ENCODE data around the gene VPS11.
"Not testable (repeated sequence)": the region's sequence is repeated elsewhere in the genome, so short reads cannot be mapped to it uniquely, and the experiment has no call there.

Gene VPS11

DNA sequence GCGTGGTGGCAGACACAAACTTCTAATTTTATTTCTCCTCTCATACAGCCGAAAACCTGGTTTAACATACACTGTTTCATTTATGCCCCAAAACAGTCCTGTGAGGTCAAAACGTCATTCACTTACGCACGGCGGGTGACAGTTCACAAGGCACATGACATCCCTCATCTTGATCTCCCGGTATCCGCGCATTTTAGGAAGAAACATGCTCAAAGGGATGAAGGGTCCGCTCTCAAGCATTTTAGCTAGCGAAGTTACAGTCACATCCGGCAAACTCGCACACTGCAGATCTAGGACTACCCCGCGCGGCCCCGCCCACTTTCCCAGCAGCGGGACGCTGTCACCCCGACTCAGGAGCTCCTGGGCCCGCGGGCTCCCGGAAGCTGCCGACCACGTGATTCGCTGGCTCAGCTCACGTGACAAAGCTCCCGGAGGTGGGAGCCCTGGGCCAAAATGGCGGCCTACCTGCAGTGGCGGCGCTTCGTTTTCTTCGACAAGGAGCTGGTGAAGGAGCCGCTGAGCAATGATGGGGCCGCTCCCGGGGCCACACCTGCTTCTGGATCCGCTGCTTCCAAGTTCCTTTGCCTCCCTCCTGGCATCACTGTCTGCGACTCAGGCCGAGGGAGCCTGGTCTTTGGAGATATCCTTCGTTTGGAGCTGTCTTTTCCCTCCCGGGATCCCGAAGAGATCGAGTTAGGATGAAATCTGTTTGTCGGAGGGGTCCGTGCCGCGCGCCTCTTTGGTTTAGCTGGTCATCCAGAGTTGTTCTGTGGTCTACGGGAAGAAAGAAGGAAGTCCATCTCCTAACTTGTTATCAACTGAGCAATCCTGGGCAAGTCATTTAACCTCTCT, at the start of gene VPS11:
TSS of gene VPS11 (plus strand) at position 448 of the 852 bp plus-strand sequence. CDS start at position 454, 6 bp downstream.
- peak; percentile 97 for DNase-seq (ENCODE audit: low read depth)

DNA sequence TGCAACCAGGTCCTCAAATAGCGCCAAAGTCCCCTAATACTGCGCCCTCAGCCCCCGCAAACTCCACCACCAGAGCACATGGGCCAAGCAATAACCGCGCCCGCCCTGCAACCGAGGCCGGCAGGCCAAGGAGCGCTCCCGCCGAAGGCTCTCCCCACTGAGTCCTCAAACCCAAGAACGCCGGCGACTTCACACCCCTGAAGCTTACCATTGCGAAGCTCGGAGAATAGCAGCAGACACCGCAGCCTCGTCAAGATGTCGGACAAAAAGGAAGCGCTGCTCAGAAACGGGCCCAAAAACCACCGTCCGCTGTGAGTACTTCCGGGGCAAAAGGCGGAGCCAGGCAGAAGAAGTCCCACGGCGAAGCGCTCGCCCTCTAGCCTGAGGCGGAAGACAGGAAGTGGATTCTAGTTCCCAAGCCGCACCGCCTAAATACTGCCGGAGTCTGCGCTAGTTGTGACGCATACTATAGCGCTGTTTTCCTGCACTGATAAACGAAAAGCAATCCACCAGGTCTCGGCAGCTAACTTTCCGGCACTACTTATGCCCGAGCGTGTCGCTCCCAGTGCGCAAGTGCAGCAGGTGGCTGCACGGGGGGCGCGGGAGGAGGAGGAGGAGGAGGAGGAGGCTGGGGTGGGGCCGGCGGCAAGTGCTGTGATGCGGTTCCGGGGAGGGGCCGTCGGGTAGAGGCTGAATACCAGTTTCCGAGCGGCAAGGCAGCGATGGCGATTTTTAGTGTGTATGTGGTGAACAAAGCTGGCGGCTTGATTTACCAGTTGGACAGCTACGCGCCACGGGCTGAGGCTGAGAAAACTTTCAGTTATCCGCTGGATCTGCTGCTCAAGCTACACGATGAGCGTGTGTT, 49.3 kb upstream of the VPS11 start, which contains the start of the genes RPS25 and TRAPPC4:
TSS of gene RPS25 (minus strand) at position 270 of the 865 bp plus-strand sequence. CDS start at position 211, 59 bp downstream.
TSS of gene TRAPPC4 (plus strand) at position 693 of the 865 bp plus-strand sequence. CDS start at position 723, 30 bp downstream.
- peak; percentile 89 for DNase-seq (ENCODE audit: low read depth)

DNA sequence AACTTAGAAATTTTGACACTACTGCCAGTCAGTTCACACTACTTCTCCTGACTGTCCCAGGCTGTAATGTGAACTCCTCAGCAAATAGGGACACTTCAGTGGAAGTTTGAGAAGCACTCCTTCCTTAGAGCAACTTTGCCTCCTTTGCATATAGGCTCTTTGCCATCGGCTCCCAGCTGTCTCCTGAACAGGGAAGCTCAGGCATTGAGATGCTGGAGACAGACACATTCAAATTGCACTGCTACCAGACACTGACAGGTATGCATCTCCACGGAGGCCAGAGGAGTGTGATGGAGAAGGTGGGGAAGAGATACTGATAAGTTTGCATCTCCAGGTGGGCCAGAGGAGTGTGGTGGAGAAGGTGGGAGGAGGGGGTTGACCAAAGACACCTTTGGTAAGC, 47.6 kb upstream of the VPS11 start:
- no peak for DNase-seq (ENCODE audit: low read depth)

DNA sequence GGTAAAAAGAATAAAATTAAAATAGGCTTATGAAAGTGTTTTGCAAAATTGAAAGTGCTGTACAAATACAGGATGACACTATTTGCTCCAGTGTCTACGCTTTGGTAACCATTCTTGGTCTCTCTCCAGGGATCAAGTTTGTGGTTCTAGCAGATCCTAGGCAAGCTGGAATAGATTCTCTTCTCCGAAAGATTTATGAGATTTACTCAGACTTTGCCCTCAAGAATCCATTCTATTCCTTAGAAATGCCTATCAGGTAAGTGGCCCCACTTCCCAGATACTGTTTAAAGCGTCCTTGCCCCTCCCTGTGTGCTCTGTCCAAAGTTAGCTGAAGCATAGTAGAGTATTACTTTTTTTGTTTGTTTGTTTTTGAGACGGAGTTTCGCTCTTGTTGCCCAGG, 46.0 kb upstream of the VPS11 start:
- no peak for DNase-seq (ENCODE audit: low read depth)

DNA sequence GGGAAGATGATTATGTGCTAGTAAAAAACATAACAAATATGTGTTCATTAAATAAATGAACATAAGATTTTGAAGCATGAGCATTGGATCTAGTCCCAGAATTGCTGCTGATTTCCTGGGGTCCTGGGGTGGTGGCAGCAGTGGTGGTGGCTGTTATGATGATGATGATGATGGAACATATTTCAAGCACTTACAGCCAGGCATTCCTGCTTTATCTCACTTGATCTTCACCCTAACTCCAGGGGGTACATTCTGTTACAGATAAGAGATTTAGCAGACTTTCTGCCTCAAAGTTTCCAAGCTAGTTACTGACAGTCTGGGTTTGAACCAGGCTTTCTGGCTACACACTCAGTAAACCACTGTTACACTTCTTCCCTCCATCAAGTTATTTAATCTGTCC, 43.9 kb upstream of the VPS11 start:
- DNase-seq (ENCODE audit: low read depth) = no peak

DNA sequence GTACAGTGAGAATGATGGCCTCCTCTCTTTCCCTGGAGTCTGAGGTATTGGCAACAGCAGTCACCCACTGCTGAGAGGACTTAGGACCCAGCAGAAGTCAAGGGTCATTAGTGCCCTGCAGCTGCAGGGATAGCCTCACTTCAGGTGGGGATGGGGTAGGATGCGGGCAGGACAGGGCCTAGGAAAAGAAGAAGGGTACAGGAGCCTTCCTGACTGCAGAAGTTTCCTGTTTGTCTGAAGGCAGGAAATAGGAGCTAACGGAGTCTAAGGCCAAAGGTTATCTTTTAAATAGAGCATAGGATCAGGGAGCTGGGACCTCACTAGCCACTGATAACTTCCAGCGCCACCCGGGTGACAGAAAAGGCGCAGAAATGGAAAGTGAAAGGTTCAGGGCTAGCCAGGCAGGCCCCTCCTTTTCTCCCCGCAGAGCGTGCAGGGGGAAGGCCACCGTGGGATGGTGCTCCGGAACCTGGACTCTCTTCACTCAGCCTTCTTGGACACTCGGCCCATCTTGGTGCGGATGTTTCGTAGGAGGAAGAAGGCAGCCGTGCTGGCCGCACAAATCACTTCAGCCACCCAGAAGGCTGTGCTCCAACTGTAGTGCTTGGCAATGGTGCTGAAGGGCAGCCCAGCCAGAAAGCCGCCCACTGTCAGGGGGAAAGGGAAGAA, 43.1 kb upstream of the VPS11 start:
- no peak for DNase-seq (ENCODE audit: low read depth)

DNA sequence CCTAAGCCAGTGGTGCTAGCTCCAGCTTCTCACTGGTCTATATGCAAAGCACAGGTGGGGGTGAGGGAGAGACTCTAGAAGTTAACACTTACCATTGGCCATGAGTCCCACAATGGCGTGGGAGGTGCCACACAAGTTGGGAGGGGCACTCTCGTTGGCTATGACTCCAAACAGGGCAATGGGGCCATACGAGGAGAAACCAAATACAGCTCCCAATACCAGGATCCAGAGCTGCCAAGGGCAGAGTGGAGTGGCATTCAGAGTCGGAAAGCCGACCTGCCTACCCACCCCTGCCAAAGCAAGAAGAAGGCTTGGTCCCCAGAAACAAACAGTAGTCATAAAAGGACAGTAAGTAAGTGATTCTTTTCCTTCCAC, 42.5 kb upstream of the VPS11 start:
- no peak for DNase-seq (ENCODE audit: low read depth)

DNA sequence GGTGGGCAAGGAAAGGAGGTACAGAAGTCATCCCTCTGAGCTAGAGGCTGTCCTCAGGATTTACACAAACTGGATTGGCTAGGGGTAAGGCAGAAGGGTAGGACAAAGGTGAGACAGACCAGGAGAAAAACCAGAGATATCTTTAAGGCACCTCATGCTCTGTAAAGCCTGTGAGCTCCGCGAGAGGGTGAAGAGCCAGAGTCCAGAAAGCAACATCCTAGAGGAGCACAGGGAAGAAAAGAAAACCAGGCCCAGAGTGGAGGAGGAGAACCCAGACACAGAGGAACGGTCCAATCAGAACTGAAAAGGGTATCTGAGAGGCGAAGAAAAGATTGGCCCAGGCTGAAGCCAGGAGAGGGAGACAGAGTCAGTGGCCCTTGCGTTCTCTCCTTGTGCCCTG, 42.1 kb upstream of the VPS11 start:
- no peak for DNase-seq (ENCODE audit: low read depth)

DNA sequence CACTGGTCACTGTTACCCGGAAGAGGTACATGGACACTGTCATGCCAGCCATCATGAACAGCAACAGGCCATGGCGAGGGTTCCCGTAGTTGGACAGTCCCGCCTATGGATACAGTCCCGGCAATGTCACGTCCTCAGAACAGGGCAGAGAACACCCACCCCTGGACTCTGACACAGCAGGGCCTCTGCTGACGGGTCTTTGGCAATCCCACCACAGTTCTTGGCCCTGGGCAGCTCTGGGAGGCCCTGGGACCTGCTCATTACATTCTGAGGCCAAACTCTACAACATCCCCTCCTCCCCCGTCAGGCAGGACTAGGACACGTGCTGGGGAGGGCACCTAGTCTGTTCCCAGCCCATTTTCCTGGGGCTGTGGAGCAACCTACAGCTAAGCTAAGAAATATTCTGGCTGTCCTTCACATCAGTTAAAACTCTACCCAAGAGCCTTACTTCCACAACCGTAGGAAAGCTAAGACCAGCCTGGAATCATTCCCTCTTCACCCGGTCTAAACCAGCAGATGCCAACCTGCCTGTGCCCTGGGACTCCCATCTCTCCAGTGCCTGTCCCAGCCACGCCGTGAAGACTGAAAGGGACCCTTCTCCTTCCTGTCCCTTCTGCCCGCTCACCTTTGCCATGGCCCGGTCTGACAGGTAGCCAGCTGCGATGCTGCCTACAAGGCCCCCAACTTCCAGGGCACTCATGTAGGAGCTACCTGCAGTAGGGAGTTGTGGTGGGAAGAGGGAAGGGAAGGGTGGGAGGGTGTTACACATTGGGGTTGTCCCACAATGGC, 41.4 kb upstream of the VPS11 start:
- DNase-seq (ENCODE audit: low read depth) = no peak

DNA sequence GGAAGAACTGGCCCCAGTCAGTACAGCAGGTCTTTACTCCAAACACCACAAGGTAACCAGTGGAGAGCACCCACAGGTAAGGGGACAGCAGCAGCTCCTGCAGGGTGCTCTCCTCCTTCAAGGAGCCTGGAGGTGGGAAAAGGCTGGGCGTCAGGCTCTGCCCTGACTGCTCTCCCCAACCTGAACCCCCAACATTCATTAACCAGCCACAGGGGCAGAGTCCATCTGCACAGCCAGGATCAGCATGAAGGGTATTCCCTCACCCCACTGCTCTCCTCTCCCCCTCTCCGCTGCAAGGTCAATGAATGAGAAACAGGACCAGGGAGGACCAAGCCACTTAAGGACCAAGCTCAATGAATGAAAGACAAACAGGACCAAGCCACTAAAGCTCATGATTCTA, 40.6 kb upstream of the VPS11 start:
- no peak for DNase-seq (ENCODE audit: low read depth)

DNA sequence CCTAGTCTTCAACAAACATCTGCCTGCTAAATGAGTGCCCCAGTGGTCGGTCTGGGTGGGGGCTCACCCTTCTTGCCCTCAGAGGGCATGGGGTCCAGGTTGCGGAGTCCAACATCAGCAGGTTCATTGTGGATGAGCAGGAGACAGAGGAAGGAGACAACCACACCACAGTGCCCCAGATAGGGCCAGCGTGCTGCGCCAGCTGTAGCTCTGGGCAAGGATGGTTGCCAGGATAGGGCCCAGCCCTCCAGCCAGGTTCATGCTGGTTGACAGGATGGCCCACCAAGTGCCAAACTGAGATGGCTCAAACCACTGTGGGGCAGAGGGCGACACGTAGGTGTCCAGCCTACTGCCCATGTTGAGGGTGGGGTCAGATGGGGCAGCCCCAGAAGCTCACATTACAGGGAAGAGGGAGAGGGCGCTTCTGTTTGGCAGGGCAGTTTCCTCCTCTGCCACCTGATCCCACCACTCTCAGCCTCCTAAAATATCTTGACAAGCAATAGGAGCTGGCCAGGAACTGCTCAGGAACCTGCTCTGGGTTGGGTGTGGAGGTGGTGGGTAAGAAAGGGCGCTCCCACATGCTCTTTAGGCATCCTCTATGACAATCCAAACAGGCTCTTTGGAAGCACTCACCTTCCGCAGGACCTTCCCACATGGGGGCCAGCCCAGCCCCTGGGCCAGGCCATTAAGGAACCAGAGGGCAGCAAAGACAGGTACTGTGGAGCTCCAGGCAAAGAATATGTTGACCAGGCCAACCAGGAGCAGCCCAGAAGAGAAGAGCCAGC, 39.9 kb upstream of the VPS11 start:
- no peak for DNase-seq (ENCODE audit: low read depth)

DNA sequence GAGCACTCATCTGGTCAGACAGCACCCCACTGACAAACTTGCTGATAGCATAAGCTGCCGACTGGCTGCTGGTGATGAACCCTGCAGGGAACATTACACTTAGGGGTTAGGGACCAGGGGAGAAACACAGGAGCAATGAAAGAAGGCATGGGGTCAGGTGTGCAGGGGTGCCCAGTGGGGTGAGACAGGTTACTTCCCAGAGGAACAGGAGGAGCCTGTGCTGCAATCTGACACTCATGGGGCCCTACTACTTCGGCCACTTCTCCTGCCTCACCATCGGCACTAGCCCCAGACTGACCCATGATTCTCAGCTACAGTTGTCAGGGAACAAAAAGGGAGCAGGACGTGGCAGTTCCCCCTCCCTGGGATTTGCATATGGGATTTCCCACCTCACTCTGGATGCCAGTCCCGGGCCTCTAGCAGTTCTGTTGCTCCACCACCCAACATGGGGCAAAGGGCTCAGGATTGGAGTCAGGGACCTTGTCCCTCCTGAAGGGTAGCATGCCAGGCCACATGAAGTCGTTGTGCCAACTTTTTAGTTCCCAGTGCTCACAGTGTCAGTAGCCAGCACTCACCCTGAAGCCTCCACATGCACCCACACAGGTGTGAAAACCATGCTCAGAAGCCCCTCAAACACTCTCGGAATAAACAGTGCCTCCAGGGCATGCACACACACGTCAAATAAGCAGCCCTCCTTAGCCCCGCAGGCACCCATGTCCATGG, 39.1 kb upstream of the VPS11 start:
- no peak for DNase-seq (ENCODE audit: low read depth)

DNA sequence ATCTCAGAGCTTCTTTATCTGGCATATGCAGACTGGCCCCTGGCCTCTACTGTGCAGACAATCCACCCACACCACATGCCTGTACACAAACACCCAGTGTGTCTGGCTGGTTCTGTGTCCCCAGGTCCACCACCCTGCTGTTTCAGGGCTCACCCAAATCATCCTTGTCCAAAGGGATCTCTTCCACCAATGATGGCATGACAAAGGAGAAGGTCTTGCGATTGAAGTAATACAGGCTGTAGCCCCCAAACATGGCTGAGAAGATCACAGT, 38.6 kb upstream of the VPS11 start:
- no peak for DNase-seq (ENCODE audit: low read depth)

DNA sequence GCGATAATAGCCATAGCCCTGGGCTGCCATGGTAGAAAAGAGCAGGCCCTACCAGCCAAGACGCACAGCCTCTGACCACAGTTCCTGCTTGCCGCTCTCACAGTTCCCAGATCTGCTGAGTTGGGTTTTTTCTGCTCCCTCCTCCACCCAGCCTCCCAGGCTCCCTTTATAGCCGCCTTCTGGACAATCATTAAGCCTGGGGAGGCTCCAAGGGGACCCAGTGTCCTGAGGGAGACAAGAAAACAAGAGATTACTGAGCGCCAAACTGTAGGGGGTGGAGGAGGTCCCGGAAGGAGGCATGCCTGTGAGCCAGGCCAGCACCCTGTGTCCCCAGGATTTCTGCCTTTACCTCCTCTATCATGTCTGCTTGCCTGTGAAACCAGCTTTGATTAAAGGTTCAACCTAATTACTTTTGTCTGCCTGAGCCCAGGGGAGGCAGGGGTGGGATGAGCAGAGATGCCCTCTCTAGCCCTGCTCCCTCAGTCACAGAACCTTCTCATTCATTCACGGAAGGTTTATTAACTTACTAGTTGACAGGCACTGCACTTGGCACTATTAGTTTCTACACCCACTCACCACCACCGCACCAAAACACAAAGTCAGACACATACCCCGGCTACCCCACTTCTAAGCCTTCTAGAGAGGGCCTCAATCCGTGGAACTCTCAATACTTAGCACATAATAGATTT, 38.1 kb upstream of the VPS11 start:
- DNase-seq (ENCODE audit: low read depth) = peak; percentile 38

DNA sequence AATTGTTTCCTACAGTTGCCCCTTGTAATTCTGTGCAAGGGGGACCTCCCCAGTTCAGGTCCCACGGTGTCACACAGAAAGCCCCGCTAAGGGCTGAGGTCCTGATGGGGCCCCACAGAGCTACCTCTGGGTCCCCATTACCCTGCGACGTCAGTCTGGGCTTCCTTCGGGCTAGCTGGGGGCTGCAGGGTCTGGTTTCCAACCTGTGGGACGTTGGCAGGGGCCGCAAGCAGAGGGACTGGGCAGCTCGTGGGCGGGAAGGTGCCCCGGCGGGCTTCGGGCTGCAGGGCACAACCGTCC, 37.6 kb upstream of the VPS11 start:
- no peak for DNase-seq (ENCODE audit: low read depth)

DNA sequence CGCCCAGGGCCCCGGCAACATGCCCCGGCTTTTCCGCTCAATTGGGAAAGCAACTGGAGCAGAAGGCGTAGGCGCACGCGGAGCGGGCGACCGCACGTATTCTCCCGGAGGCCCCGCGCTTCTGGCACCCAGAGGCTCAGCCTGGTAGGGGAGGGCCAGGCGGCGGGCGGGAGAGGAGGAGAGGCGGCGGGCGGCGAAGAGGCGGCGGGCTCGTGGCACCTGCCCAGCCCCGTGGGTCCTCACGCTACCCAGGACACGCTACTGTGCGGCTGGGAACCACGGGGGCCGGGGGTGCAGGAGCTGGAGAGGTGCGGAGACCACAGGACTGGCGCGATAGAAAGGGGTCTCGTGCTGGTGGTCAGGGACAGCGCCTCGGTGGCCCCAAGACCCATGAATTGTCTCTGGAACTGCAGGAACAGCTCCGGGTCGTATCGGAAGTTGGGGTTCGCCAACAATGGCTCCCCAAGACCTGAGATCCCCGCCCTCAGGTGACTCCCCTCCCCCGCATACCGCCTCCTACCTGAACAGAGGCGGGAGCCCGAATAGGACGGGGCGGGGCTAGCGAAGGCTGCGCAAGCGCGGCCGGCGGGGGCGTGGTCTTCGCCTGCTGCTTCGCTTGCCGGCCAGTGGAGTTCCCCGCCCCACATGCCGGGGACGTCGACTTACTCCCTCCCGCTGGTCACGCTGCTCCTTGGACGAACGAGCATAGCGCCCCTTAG, 37.1 kb upstream of the VPS11 start, which contains the start of gene SLC37A4:
TSS of gene SLC37A4 (minus strand) at position 549 of the 719 bp plus-strand sequence.
- peak; percentile 99 for DNase-seq (ENCODE audit: low read depth)

DNA sequence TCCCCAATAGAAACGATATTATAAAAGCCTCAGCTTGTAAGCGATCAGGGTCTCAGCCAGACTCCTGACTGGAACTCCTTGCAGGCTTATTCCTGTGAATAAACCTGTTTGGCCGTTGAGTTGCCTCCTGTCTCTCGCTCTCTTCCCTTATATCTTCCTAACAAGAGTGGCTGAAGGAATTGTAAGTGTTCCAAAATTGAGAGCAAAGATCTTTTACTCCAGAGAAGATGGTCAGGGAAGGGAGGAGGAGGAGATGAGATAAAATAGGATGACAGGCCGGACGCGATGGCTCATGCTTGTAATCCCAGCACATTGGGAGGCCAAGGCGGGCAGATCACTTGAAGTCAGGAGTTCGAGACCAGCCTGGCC, 35.7 kb upstream of the VPS11 start:
- DNase-seq (ENCODE audit: low read depth) = no peak

DNA sequence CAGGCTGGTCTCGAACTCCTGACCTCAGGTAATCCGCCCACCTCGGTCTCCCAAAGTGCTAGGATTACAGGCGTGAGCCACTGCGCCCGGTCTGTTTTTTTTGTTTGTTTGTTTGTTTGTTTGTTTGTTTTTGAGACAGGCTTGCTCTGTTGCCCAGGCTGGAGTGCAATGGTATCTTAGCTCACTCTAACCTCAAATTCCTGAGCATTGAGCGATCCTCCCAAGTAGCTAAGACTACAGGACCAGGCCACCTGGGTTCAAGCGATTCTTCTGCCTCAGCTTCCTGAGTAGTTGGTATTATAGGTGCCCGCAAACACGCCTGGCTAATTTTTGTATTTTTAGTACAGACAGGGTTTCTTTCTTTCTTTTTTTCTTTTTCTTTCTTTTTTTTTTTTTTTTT, 34.2 kb upstream of the VPS11 start:
- not testable (repeated sequence) for DNase-seq (ENCODE audit: low read depth)

DNA sequence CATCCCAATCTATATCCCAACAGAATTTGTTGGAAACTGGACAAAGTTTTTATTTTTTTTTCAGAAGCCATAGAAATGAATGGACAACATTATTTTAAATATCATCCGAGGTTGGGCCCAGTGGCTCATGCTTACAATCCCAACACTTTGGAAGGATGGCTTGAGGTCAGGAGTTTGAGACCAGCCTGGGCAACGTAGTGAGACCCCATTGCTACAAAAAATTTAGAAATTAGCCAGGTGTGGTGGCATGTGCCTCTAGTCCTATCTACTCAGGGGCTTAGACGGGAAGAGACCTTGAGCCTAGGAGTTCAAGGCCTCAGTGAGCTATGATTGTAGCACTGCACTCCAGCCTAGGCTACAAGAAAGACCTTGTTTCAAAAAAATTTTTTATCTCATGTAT, 32.8 kb upstream of the VPS11 start:
- no peak for DNase-seq (ENCODE audit: low read depth)

Data from activated T-helper 9 cell treated with anti-CD3 and anti-CD28 coated beads, Interleukin-2, amount 50 U/mL, for 16 hours (primary cell).